Neutrophil (primary cell): Measurements from ENCODE around the gene RFX6.

Source experiments
- H3K27ac ChIP-seq: fragments of 200-600 bp; sonication (generic); 2 replicates; pipeline ENCODE4 v1.5.1; 2016; ENCODE audit warnings: mild to moderate bottlenecking, moderate library complexity
- H3K27me3 ChIP-seq: fragments of 200-600 bp; sonication (generic); 2 replicates; pipeline ENCODE4 v1.6.0; 2016; ENCODE audit warnings: mild to moderate bottlenecking
- H3K36me3 ChIP-seq: fragments of 200-600 bp; sonication (generic); 2 replicates; pipeline ENCODE4 v1.5.1; 2017
- H3K4me1 ChIP-seq, 2 experiments: fragments of 200-600 bp in 1 of 2; sonication (generic) in 1 of 2; 1 replicate in 1 of 2; 2 replicates in 1 of 2; pipeline versions ENCODE4 v1.5.1 to v1.6.1; 2013 to 2016; ENCODE audit warnings: low read depth in 1 of 2, low read length in 1 of 2, mild to moderate bottlenecking in 1 of 2, moderate library complexity in 1 of 2; ENCODE audit not compliant: control insufficient read depth in 1 of 2, insufficient read depth in 1 of 2
- H3K4me3 ChIP-seq, 2 experiments: fragments of 200-600 bp in 1 of 2; sonication (generic) in 1 of 2; 1 replicate in 1 of 2; 2 replicates in 1 of 2; pipeline ENCODE4 v1.5.1; 2013 to 2016; ENCODE audit warnings: low read depth in 1 of 2, low read length in 1 of 2, mild to moderate bottlenecking in 1 of 2, moderate library complexity in 1 of 2
- H3K9me3 ChIP-seq: fragments of 200-600 bp; sonication (generic); 2 replicates; pipeline ENCODE4 v1.5.1; 2016
- TF ChIP-seq, protein P1 (sequence below): fragments of 200-600 bp; sonication (generic); IDR thresholded peaks from 2 replicates; pipeline ENCODE4 v1.5.1; 2016; ENCODE audit warnings: antibody characterized with exemption

RFX6 gene

DNA sequence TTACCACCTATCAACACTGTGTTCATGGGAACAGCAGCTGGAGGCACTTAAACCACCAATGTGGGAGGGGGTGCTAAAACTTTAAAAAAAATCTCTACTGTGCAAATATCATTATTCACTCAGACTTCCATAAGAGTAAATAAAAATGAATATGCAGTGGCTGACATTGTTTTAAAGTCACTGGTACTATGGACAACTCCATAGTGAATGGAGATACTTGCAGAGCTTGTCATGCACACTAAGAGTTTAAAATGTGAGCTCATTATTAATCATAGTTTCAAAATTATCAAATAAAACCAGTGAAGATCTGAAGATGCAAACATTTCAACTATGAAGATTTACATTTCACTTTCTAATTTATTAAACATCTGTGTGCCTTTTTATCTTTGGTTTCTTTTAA is 54.4 kb downstream of the RFX6 start:
- Histone ChIP-seq H3K9me3 (no peaks in the 10 kb centered on the region), H3K36me3 (no peaks in the 10 kb centered on the region), H3K4me1 (no peaks in the 10 kb centered on the region), H3K27me3 (no peaks in the 10 kb centered on the region), H3K4me3 (no peak overlapping the region), H3K27ac (no peak overlapping the region)
- TF ChIP-seq, protein P1, sequence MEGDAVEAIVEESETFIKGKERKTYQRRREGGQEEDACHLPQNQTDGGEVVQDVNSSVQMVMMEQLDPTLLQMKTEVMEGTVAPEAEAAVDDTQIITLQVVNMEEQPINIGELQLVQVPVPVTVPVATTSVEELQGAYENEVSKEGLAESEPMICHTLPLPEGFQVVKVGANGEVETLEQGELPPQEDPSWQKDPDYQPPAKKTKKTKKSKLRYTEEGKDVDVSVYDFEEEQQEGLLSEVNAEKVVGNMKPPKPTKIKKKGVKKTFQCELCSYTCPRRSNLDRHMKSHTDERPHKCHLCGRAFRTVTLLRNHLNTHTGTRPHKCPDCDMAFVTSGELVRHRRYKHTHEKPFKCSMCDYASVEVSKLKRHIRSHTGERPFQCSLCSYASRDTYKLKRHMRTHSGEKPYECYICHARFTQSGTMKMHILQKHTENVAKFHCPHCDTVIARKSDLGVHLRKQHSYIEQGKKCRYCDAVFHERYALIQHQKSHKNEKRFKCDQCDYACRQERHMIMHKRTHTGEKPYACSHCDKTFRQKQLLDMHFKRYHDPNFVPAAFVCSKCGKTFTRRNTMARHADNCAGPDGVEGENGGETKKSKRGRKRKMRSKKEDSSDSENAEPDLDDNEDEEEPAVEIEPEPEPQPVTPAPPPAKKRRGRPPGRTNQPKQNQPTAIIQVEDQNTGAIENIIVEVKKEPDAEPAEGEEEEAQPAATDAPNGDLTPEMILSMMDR = no peak

DNA sequence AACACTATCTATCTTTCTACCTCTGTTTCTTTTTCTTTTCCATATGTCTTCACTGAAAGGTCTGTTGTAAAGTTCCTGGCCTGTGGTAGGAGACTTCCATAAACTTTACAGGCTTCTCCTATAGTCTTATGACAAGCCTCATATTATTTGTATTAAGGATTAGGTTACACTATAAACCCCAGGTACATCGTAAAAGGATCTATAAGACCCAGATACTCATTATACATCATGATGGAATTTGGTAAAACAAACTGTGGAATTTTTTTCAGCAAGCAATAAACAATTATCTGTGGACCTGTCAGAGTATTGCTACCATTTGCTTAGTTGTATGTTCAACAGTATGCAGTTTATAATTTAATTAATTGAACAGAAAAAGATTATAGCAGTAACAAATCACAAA is 55.5 kb downstream of the RFX6 start:
- no peaks in the 10 kb centered on the region for H3K4me1 ChIP-seq
- no peaks in the 10 kb centered on the region for H3K9me3 ChIP-seq
- H3K27me3 ChIP-seq = no peaks in the 10 kb centered on the region
- TF ChIP-seq, protein P1 = no peak
- H3K36me3 ChIP-seq = no peaks in the 10 kb centered on the region
- H3K27ac ChIP-seq = no peak overlapping the region
- H3K4me3 ChIP-seq = no peak overlapping the region

- H3K4me1 ChIP-seq = no peaks in the 10 kb centered on the region
- no peaks in the 10 kb centered on the region for H3K27me3 ChIP-seq
- TF ChIP-seq, protein P1 = no peak
- H3K36me3 ChIP-seq = no peaks in the 10 kb centered on the region
- H3K27ac ChIP-seq = no peak overlapping the region
- H3K4me3 ChIP-seq = no peak overlapping the region
- no peaks in the 10 kb centered on the region for H3K9me3 ChIP-seq
Observed at GRCh38 chr6:116933485-116933884, 56.4 kb downstream of the RFX6 start.

- Histone ChIP-seq H3K4me1 (no peaks in the 10 kb centered on the region), H3K9me3 (no peaks in the 10 kb centered on the region), H3K36me3 (no peaks in the 10 kb centered on the region), H3K27ac (no peak overlapping the region), H3K4me3 (no peak overlapping the region), H3K27me3 (no peaks in the 10 kb centered on the region)
- TF ChIP-seq, protein P1 = no peak
Observed at GRCh38 chr6:116938305-116938704, 61.3 kb downstream of the RFX6 start.

DNA sequence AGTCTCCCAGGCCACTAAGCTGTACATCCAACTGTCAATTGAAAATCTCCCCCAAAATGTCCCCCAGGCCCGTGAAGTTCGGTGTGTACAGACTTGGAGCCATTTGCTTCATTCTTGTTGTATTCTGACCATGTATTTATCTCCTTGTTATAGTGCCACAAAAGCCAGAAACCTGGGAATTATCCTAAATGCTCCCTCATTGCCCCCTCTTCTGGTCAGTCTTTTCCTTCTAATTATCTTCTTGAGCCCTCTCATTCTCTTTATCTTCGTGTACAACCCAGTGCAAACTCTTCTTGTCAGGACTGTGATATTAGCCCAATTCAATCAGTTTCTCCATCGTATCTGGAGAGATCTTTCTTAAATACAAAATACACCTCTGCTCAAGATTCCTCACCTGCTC is 64.7 kb downstream of the RFX6 start:
- no peaks in the 10 kb centered on the region for H3K9me3 ChIP-seq
- no peaks in the 10 kb centered on the region for H3K36me3 ChIP-seq
- no peaks in the 10 kb centered on the region for H3K4me1 ChIP-seq
- TF ChIP-seq, protein P1 = no peak
- H3K27ac ChIP-seq = no peak overlapping the region
- no peak overlapping the region for H3K4me3 ChIP-seq
- no peaks in the 10 kb centered on the region for H3K27me3 ChIP-seq

DNA sequence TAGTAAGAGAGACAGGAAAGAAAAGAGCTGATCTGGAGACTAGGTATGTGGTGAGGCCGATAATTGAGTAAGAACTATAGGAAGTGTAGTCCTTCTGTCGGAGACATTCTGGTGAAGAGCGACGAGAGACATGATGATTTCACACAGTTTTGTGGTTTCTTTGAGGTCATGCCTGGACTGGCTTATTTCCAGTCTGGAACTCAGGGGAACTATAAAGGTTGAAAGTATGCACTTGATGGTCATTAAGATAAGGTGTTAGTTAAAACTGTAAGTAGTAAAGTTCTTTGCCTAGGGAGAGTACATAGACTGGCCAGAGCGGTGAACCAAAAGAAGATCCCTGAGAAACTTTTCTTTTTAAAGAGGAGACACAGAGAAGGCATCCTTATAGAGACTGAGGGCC is 68.8 kb downstream of the RFX6 start:
- H3K27ac ChIP-seq = no peak overlapping the region
- TF ChIP-seq, protein P1 = no peak
- H3K4me3 ChIP-seq = no peak overlapping the region
- H3K4me1 ChIP-seq = no peaks in the 10 kb centered on the region
- no peaks in the 10 kb centered on the region for H3K27me3 ChIP-seq
- no peaks in the 10 kb centered on the region for H3K36me3 ChIP-seq
- H3K9me3 ChIP-seq = no peaks in the 10 kb centered on the region
